ENCODE results near the gene ZNF81. TPM values are rescaled to one million over a fixed set of nuclear protein-coding genes. Genes with fewer than 3 reads are reported as not detected.

Gene ZNF81
- total and polyA plus RNA-seq, 2 of the 4 experiments (the other 2 are of a cell fraction) = 2.1 to 4.5 TPM

DNA sequence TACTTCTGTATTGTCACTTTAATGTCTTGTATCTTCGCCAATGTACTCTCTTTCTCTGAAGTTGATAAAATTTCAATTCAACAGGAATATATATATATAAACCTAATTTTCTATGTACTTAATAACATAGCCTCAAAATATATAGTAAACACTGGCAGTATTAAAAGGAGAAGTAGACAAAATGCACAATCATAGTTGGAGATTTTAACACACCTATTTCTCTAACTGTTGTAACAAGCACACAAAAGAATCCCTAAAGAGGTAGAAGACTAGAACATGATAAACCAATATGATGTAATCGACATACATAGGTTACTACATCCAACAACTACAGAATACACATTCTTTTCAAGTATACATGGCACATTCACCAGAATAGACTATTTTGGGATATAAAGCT, 65.5 kb downstream of the ZNF81 start:
- no peak overlapping the region for H3K23ac ChIP-seq (ENCODE audit: low read depth, low read length)
- no peak overlapping the region for H2AFZ ChIP-seq (replicated peaks; ENCODE audit: low read length, poor library complexity)
- dilution Hi-C loops (cut with HindIII; ENCODE audit: low sequenced_read_pairs, unreplicated experiment) (no loop called here), in situ Hi-C loops (cut with MboI; ENCODE audit: low sequenced_read_pairs) (no loop called here), intact Hi-C loops (cut with micrococcal nuclease) (no loop called here)
- H3K27ac ChIP-seq (ENCODE audit: insufficient read depth, low read length) = no peak overlapping the region
- no peak overlapping the region for H2AK5ac ChIP-seq (ENCODE audit: low read depth, low read length)
- H3K9me1 ChIP-seq (ENCODE audit: insufficient read depth, low read length) = no peaks in the 10 kb centered on the region
- H4K5ac ChIP-seq (ENCODE audit: low read depth, low read length) = no peak overlapping the region
- CTCF ChIA-PET = interaction anchor here (0.7 kb wide), 1 partner anchor 39 kb away, joined by 3 read pairs; no protein-coding TSS in a partner anchor
- H3K56ac ChIP-seq (ENCODE audit: extremely low read depth, insufficient read depth, low read length) = no peak overlapping the region
- H3K14ac ChIP-seq (replicated peaks; ENCODE audit: low read depth, low read length) = no peak overlapping the region
- no peak overlapping the region for H2BK15ac ChIP-seq (ENCODE audit: low read depth, low read length)
- H2BK120ac ChIP-seq (ENCODE audit: low read depth, low read length) = no peak overlapping the region
- ATAC-seq (ENCODE audit: low read depth) = no peak
- no peaks in the 10 kb centered on the region for H3K27me3 ChIP-seq (ENCODE audit: control insufficient read depth, insufficient read depth, low read length)
- H3K36me3 ChIP-seq (ENCODE audit: control insufficient read depth, insufficient read depth, low read length) = 0 out of 2 replicates have a peak, but pooled peaks cover 1% of the 10 kb centered on the region
- no peaks in the 10 kb centered on the region for H3K9me3 ChIP-seq (ENCODE audit: control insufficient read depth, insufficient read depth, low read length)
- no peak overlapping the region for H2BK5ac ChIP-seq (ENCODE audit: low read depth, low read length, poor library complexity, severe bottlenecking)
- H4K20me1 ChIP-seq (ENCODE audit: insufficient read depth, low read length) = no peaks in the 10 kb centered on the region
- H3K18ac ChIP-seq (ENCODE audit: low read depth, low read length) = no peak overlapping the region
- DNase-seq = no peak
- BruUV-seq (replicated peaks) = no TSS peak
- H3K4ac ChIP-seq (ENCODE audit: low read depth, low read length) = no peak overlapping the region
- H4K8ac ChIP-seq (ENCODE audit: low read depth in 2 of 2, low read length in 2 of 2) = no peak overlapping the region
- POLR2A ChIA-PET (ENCODE audit: unreplicated experiment) = no interaction called here
- H2BK20ac ChIP-seq (ENCODE audit: low read depth, low read length) = no peak overlapping the region
- H3K4me2 ChIP-seq (ENCODE audit: low read depth, low read length) = no peak overlapping the region
- H3K4me1 ChIP-seq (ENCODE audit: control insufficient read depth, insufficient read depth, low read length) = no peaks in the 10 kb centered on the region
- no peak overlapping the region for H3K4me3 ChIP-seq (ENCODE audit: insufficient read depth, low read depth, low read length)
- no peaks in the 10 kb centered on the region for H3K79me1 ChIP-seq (ENCODE audit: low read depth in 1 of 2, low read length in 2 of 2)
- H4K91ac ChIP-seq (ENCODE audit: insufficient read depth, low read depth, low read length) = no peak overlapping the region
- H2AK9ac ChIP-seq (replicated peaks; ENCODE audit: low read depth, low read length, poor library complexity) = no peak overlapping the region
- H3K9ac ChIP-seq (ENCODE audit: low read depth, low read length) = no peak overlapping the region
- TF ChIP-seq FOS (IDR thresholded peaks at IDR 0.05; ENCODE audit: low read depth, low read length) (no peak), RFX5 (IDR thresholded peaks at IDR 0.05; ENCODE audit: low read depth, low read length) (no peak), POLR2A (IDR thresholded peaks at IDR 0.05; ENCODE audit: low read depth, low read length) (no peak), MAFK (IDR thresholded peaks at IDR 0.05; ENCODE audit: low read depth, low read length) (no peak), CHD1 (IDR thresholded peaks at IDR 0.05; ENCODE audit: low read depth, low read length) (no peak), SMC3 (IDR thresholded peaks at IDR 0.05; ENCODE audit: low read depth, low read length) (no peak), CEBPB (IDR thresholded peaks at IDR 0.05; ENCODE audit: low read depth, low read length) (no peak), BHLHE40 (IDR thresholded peaks at IDR 0.05; ENCODE audit: low read depth, low read length) (no peak), MAZ (IDR thresholded peaks at IDR 0.05; ENCODE audit: borderline replicate concordance, low read depth, low read length) (no peak), RAD21 (IDR thresholded peaks at IDR 0.05; ENCODE audit: low read length) (no peak), NFE2L2 (IDR thresholded peaks at IDR 0.05; ENCODE audit: low read depth, low read length) (no peak), RCOR1 (IDR thresholded peaks at IDR 0.05; ENCODE audit: insufficient replicate concordance, low read length) (no peak), MXI1 (IDR thresholded peaks at IDR 0.05; ENCODE audit: borderline replicate concordance, low read depth, low read length) (no peak)
- TF ChIP-seq, protein P1, sequence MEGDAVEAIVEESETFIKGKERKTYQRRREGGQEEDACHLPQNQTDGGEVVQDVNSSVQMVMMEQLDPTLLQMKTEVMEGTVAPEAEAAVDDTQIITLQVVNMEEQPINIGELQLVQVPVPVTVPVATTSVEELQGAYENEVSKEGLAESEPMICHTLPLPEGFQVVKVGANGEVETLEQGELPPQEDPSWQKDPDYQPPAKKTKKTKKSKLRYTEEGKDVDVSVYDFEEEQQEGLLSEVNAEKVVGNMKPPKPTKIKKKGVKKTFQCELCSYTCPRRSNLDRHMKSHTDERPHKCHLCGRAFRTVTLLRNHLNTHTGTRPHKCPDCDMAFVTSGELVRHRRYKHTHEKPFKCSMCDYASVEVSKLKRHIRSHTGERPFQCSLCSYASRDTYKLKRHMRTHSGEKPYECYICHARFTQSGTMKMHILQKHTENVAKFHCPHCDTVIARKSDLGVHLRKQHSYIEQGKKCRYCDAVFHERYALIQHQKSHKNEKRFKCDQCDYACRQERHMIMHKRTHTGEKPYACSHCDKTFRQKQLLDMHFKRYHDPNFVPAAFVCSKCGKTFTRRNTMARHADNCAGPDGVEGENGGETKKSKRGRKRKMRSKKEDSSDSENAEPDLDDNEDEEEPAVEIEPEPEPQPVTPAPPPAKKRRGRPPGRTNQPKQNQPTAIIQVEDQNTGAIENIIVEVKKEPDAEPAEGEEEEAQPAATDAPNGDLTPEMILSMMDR (conservative IDR thresholded peaks at IDR 0.05; ENCODE audit: low read depth, low read length) = no peak
- WGBS, 2 experiments (ENCODE audit: extremely low coverage in 2 of 2, insufficient read length in 1 of 2) = no CpG with 5 or more reads among the region's 2 CpGs
